Measurements from ENCODE around the gene RSPH9.

The RSPH9 gene

DNA sequence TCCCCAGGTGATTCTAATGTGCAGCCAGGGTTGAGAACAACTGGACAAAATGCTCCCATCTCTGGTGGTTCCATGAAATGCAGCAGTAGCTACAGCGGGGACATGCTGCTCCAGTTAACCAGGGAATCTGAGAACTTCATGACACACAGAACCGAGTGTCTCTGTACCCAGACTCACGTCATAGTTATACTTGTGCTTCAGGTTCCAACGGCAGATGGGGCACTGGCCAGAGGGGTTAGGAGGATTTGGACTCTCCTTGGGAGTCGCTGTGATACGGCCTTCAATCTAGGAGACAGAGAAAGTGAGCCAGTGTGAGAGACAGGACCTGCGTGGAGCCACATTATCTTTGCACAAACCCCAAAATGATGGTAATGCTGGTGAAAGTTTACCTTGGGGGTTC is 33.5 kb downstream of the RSPH9 start:
- in situ Hi-C loops (cut with MboI; ENCODE audit: low pct_unique_long_range_greater_than_20kb, low sequenced_read_pairs, unreplicated experiment): no loop called here
- TF ChIP-seq, protein P1, sequence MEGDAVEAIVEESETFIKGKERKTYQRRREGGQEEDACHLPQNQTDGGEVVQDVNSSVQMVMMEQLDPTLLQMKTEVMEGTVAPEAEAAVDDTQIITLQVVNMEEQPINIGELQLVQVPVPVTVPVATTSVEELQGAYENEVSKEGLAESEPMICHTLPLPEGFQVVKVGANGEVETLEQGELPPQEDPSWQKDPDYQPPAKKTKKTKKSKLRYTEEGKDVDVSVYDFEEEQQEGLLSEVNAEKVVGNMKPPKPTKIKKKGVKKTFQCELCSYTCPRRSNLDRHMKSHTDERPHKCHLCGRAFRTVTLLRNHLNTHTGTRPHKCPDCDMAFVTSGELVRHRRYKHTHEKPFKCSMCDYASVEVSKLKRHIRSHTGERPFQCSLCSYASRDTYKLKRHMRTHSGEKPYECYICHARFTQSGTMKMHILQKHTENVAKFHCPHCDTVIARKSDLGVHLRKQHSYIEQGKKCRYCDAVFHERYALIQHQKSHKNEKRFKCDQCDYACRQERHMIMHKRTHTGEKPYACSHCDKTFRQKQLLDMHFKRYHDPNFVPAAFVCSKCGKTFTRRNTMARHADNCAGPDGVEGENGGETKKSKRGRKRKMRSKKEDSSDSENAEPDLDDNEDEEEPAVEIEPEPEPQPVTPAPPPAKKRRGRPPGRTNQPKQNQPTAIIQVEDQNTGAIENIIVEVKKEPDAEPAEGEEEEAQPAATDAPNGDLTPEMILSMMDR (IDR thresholded peaks at IDR 0.05; ENCODE audit: extremely low read depth, insufficient read depth, missing control alignments): no peak
- no peak for DNase-seq (ENCODE audit: low spot score)

DNA sequence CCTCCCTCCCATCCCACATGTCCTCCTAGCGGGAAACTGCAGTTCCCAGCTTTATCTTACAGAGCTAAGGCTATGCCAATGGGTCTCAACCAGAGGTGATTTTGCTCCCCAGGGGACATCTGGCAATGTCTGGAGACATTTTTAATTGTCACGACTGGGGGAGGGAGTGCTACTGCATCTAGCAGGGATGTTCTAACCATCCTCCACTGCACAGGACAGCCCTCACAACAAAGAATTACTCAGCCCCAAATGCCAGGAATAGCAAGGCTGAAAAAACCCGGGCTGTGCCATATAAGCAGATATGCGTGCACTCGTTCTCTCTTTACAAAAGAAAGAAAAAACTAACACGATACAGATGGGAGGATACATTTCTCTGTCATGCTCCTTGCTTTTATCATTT is 34.2 kb downstream of the RSPH9 start:
- TF ChIP-seq, protein P1 (IDR thresholded peaks at IDR 0.05; ENCODE audit: extremely low read depth, insufficient read depth, missing control alignments): no peak
- in situ Hi-C loops (cut with MboI; ENCODE audit: low pct_unique_long_range_greater_than_20kb, low sequenced_read_pairs, unreplicated experiment): no loop called here
- DNase-seq (ENCODE audit: low spot score): no peak

DNA sequence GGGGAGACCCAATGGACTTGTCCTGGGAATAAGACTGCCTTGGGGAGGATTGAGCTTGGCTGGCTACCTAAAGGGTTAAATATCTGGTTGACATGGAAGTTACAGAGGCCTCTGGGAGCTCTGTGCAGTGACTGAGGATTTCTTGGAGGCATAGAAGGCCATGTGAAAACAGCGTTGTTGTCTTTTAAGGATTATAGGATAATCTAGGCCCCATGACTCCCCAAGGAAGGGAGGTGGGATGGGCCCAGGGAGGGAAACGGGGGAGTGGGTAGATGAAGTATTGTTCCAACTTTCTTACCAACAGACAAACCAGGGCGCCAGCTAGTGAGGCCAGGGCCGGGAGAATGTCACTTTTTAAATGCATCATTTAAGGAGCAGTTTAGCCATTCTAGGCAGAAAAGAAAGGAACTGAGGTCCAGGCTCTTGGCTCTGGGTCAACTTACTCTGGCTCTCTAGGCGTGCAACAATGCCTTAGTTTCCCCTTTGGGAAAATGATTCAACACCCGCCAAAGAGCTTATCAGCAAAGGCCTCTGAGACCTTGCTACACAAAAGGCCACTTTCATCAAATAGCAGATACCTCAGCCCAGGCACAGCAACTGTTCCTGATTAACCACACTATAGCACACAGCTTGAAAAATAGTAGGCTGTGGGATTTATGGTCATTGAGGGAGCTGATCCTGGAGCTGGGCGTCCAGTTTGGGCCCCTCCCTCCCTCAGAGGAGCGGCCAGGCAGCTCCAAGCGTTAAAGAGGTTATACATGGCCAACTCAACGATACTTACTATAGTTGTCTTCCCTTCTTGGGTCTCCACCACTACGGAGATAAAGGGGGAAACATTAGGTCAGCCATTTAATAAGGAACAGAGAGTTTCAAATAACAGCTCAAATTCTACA is 35.7 kb downstream of the RSPH9 start:
- no peak for DNase-seq (ENCODE audit: low spot score)
- TF ChIP-seq, protein P1 (IDR thresholded peaks at IDR 0.05; ENCODE audit: extremely low read depth, insufficient read depth, missing control alignments): no peak
- in situ Hi-C loops (cut with MboI; ENCODE audit: low pct_unique_long_range_greater_than_20kb, low sequenced_read_pairs, unreplicated experiment): no loop called here

DNA sequence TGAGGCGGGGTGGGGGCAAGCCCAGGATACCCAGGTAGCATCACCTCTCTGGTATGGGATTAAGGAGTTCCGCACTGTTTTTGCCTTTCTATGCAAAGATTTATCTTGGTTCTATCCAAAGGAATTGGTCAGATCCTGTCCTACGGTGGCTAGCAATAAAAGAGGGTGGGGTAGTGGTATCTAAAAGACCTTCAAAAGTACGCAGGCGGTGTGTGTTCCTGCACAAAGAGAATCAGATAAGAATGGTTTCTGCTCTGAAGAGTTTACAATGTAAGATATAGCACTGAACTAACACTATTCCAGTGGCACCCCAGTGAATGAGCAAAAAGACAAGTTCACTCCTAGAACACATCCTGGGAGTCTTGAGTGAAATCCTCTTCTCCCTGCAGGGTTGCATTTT is 36.5 kb downstream of the RSPH9 start:
- no peak for DNase-seq (ENCODE audit: low spot score)
- TF ChIP-seq, protein P1 (IDR thresholded peaks at IDR 0.05; ENCODE audit: extremely low read depth, insufficient read depth, missing control alignments): no peak
- in situ Hi-C loops (cut with MboI; ENCODE audit: low pct_unique_long_range_greater_than_20kb, low sequenced_read_pairs, unreplicated experiment): no loop called here

DNA sequence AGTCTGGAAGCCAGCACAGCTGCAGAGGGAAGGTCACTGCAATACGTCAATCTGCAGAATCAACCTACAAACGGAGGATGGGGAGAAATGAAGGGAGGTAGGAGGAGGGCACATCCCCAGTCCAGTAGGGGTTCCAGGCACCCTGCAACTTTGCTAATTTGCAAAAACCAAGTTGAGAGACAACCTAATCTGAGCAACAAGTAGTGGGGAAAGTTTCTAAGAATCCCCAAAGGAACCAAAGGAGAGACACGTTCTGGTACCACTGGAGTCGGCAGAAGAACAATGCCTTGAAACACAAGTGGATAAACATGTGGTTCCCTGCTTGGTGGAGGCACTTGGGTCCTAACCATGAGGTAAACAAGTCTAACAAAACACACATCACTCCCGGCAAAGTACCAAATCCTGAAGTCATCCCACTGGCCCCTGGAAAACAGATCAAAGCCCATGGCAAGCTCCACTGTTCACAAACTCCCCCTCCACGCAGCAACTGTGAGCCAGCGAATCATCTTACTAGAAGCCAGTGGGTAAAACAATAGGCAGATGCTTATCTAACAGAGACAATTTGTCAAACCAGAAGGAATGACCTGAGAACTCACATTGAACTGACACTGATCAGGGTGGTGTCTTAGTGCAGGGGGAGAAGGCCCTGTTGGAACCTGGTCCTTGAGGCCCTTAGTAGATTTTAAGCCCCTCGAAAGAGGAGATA is 38.0 kb downstream of the RSPH9 start:
- no peak for DNase-seq (ENCODE audit: low spot score)
- in situ Hi-C loops (cut with MboI; ENCODE audit: low pct_unique_long_range_greater_than_20kb, low sequenced_read_pairs, unreplicated experiment): no loop called here
- TF ChIP-seq, protein P1 (IDR thresholded peaks at IDR 0.05; ENCODE audit: extremely low read depth, insufficient read depth, missing control alignments): no peak

DNA sequence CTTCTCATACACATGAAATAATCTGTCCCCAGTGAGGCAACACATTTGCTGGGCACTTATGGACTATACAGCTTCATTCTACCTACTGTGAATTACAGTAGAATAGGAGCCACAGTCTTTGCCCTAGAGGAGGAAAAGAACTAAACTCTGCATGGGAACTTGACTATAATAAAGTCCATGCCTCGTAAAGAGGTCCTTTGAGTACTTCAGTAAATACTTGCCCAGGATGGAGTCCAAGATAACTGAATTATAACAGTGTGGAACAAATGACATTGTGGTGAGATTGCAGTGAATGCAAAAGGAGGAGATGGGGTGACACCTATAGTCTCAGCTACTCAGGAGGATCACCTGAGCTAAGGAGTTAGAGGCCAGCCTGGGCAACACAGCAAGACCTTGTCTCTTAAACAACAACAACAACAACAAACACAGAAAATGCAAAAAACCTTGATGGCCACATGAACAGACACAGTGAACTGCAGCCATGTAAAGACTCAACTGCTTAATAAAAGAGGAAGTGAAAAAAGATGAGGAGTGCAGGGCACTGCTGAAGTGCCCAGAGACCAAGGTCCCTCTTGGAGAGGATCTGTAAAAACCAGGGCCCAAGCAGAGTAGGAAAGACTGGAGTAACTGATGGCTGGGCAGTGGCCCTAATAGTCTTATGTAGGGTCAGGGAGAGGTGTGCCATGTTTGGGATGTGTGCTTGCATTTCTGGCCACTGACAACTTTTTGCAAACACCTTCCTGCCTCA is 39.0 kb downstream of the RSPH9 start:
- TF ChIP-seq, protein P1 (IDR thresholded peaks at IDR 0.05; ENCODE audit: extremely low read depth, insufficient read depth, missing control alignments): no peak
- peak; percentile 52 for DNase-seq (ENCODE audit: low spot score)
- in situ Hi-C loops (cut with MboI; ENCODE audit: low pct_unique_long_range_greater_than_20kb, low sequenced_read_pairs, unreplicated experiment): no loop called here

Measured in GM13977 (cell line).